ENCODE data around the gene ABHD2.
A peak's percentile ranks its signal among the peaks of the same experiment; 100 is the strongest.
"Not testable (repeated sequence)": the region's sequence is repeated elsewhere in the genome, so short reads cannot be mapped to it uniquely, and the experiment has no call there.

ABHD2 gene

DNA sequence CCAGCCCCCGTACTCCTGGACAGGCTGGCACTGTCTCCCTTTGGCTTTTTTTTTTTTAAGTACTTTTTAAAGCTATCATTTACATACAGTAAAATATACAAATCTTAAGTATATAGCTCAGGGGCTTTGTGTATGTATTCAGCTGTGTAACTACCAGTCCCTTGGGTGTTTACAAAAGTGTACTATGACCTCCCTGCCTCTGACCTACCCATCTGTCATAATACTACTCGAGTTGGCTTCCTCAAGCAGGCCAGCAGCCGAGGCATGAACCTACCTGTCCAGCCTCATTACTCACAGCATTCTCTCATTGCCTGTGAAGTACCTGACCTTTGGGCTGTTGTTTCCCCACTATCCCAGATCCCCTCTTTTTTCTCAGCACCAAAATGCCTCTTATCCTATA is 33.2 kb downstream of the ABHD2 start:
- peak; percentile 95 for DNase-seq

DNA sequence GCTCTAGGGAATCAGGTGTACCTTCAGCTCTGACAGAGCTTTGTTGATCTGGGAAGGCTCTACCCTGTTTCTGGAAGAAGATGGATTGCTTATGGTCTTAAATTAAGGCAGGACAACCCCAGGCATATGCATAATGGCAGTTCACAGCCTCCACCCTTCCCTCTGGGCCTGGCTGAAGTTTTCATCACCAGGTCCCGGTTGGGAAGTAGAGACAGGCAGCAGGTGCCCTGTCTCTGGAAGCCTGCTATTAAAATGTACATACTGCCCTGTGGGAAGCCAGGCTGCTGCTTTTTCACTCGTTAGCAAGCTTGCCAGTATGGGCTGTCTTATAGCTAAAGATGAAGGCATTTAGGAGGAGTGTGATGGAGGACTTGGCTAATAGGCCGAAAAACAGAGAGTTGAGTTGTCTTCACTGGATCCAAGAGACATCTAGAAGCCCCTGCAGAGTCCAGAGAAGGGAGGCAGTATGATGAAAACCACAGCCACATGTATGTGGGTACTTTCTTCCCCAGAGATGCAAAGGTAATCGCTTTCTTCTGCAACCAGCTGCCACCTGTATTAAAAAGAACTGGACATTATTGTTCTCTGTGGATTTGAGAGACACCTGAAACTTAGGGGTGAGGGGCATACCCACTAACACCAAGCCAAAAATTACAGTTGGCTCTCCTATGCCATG is 34.4 kb downstream of the ABHD2 start:
- DNase-seq = peak; percentile 91

DNA sequence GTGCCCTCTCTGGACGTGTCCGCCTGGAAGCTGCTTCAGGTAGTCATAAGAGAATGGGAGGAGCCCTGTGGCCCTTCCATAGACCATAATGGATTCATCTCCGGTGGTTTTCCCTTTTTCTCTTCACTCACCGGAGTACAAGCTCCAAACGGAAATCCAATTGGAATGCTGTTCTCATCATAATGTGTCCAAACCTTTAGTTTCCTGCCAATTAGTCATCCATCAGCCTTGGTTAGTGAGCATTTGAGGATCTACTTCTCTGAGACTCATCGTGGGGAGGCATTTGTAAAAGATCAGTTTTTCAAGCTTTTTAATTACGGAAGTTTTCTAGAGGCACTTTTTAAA is 34.9 kb downstream of the ABHD2 start:
- DNase-seq = no peak

DNA sequence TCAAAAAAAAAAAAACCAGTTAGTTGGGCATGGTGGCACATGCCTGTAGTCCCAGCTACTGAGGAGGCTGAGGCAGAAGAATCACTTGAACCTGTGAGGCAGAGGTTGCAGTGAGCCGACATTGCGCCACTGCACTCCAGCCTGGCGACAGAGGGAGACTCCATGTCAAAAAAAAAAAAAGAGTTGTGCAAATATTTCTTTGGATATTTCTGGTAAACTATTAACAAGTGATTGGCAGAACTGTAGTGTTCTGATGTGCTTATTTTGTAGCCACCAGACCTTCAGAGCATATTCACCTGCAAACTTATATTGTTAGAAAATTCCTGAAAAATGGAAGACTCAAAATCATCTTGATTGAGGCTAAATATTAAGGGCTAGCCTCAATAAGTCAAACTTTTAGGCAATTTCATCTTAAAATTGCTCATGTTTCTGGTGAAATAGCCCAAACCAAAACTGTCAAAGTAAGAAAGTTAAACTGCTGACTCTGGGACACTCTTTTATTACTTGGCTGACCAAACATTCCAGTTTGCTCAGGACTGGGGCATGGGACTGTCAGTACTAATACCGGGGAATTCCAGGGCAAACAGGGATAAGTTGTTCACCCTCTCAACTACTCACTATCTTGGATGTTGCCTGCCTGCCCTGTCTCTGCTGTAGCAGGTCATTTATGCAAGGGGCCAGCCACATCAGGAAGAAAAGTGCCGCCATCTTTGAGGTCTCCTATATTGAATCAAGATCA is 37.0 kb downstream of the ABHD2 start:
- DNase-seq = no peak

DNA sequence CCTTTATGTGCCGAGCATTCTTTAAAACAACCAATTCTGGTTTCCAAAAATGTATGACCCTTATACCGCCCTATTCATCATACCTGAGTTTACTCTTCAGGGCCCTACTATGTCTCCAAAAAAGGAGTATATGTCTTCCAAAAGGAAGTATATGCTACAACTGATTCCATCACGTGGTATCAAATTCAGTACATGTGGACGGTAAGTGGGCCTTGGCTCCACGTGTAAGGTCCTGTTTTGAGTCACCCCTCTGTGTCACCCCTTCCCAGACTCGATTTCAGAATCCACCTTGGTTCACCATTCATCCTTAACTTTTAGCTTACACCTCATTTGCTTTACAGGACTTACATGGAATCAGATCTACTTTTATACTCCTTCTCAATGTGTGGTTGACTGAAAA is 37.8 kb downstream of the ABHD2 start:
- no peak for DNase-seq

DNA sequence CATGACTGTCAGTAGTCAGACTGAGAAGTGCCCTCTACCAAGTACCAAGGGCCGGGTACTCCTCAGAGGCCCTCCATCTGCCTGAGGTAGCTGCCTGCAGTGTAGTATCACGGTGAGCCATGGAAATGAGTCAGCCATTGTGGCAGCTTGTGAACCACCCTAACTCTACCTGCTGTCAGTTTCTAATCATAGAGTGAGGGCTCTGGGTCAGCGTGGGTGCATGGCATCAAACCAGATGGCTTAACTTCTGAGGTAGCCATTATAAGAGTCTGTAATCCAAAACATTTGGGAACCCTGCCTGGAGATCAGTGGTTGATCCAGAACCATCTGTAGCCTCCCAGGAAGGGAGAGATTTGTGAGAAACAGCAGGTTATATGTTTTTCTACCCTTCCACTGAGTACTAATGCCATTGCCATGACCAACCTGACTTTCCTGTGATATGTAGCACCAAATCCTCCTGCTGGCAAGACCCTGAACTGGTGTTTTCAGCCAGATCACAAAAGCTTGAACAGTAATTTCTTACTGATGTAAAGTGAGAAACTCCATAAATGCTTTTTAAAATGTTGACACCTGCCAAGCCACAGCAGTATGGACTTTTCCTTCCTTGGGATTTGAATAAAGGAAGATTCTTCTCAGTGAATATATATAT is 38.9 kb downstream of the ABHD2 start:
- DNase-seq = peak; percentile 89

DNA sequence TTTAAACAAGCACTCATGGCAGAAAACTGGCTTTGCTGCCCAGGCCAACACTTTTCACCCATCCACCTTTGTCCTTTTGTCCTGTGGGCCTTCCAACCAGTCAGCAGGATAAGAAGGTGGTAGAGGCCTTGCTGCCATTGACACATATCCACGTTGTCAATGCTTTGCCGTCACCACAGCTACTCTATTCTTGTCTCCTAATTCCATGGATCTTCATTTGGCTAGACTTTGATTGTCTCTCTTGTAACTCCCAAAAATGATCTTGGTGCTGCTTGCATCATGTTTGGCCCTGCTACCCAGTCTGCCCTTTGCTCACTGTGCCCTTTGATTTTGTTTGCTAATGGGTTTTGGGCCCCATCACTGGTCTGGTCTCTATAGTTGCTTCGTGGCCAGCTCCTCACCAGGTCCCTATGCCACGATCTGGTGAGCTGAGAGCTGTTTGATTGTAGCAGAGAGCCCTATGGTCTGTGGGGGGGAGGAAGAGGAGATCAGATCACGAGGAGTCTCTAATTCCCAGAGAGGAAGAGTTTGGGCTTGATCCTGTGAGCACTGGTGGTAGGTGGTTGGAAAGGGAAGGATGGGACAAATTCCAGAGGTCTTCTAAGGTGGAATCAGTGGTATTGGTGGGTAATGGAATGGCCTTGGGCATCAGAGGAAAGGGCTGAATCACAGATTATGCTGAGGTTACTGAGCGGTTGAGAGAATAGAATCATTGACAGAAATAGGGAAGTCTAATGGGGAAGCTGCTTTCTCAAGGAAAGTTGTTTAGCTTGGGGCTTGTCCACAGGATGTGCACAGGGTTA is 40.3 kb downstream of the ABHD2 start:
- DNase-seq = no peak

DNA sequence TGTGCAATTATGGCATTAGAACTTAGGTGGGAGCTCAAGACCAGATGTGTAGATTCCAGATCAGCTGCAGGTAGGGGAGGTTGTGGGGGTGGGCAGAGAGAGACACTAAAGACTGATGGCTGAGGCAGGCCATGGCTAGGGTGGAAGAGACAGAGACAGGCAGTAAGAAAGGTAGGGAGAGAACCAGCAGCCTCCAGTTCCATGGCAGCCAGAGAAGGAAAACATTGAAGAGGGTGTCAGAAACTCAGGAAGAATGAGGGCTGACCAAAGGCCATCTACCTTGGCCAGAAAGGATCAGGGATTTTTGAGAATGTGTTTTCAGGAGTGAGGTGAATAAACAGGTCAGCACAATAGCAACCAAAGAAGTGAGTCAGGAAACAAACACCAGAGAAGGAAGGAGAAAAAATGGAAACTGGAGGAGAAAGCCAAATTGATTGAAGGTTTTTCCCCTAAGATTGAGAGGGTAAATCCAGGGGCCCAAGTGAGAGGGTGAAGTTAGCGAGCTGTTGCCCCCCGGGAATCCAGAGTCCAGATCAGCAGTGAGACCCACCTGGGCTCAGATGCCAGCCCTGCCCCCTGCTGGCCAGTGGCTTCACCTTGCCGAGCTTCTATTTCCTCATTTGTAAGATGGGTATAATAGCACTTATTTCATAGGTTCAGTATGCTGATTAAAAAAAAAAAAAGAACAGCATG is 41.0 kb downstream of the ABHD2 start:
- peak; percentile 39 for DNase-seq

DNA sequence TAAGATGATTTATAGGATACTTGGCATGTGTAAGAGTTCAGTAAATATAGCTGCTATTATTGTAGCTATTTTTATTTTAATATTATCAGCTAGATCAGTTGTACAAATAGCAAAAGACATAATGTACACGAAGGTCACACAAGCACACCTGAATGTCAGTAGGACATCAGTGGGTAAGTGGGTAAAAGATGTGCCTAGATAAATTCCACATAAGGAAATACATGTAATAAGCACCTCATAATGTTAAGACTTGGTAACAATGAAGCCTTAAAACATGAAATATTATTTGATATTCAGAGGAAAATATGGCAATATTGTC is 41.5 kb downstream of the ABHD2 start:
- DNase-seq = no peak

DNA sequence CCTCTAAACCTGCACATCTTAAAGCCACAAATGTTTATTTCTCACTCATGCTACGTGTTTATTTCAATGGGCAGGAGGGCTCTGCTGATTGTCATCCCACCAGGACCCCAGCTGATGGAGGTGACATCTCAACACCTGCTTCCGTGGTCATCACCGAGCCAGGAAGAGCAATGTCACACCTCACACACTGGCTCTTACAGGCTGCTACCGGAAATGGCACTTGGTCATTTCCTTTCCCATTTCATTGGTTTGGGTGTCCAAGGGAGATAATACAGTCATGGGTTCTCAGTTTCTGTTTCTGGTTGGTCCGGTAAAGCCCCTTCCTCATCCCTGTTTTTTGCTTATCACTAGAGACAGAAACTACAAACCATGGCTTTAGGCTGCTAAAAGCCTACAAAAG is 41.9 kb downstream of the ABHD2 start:
- no peak for DNase-seq

DNA sequence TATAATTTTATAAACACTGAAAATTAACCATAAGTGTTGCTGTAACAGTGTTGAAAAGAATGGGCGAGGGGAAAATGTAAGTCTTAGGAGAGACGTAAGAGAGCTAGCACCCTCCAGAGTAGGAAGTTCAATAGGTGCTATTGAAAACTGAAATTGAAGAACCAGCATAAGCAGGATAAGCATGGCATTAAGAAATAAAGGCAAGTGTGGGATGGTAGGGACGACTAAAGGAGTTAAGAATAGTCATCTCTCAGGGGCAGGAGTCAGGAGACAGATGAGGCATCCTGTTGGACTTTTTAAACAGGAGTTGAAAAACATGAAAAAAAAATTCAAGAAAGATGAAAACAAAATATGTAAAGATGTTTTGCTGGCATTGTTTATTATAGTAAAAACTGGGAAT is 43.5 kb downstream of the ABHD2 start:
- DNase-seq = no peak

DNA sequence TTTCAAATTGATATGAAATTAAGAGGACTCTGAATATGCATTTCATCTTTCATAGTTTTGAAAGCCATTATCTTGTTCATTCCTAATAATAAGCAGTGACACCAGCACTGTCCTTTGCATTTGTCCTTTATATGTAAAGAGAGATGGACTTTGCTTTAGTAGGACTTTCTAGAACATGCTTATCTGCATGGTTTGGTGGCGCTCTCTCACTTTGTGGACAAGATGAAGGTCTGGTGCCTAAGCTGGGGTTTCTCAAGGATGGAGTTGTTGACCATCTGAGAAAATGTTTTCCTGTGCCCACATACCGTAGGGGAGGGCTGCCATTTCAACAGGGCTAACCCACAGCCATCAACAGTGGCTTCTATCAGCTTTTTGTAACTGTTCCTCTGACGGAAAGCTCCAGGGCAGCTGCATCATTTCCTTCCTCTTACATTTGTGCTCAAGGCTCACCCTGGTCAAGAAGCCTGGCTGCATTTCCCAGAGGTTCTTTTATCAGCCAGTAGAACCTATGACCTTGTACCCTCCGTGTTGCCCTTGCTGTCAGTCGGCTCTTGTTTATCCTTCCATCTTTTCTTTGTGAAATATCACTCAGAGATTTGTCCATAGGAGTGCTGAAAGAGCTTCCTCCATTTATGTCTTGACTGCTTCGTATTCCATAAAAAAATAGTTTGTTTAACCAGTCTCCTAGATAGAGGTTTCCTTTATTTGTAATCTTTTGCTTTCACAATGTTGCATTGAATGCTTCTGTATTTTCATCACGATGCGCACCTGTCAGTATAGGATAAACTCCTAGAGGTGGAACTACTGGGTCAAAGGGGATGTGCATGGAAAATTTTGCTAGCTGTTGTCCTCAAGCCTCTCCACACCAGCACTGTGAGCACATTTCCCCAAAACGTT is 44.6 kb downstream of the ABHD2 start:
- DNase-seq = peak; percentile 43

DNA sequence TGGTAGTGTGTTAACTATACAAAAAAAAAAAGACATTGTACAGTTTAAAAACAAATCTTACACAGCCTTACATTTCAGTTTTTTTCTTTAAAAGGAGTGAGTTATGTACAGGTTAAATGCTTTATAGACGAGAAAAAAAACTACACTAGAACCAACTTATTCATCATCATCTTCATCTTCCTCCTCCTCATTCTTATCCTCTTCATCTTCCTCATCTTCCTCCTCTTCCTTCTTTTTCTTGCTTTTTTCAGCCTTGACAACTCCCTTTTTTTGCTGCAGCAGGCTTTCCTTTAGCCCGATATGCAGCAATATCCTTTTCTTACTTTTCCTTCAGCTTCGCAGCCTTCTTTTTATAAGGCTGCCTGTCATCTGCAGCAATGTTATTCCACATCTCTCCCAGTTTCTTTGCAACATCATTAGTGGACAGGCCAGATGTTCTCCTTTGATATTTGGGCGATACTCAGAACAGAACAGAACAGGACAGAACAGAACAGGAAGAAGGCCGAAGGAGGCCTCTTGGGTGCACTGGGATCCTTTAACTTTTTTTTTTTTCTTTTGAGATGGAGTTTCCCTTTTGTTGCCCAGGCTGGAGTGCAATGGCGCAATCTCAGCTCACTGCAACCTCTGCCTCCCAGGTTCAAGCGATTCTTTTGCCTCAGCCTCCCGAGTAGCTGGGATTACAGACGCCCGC is 47.3 kb downstream of the ABHD2 start:
- DNase-seq = not testable (repeated sequence)

DNA sequence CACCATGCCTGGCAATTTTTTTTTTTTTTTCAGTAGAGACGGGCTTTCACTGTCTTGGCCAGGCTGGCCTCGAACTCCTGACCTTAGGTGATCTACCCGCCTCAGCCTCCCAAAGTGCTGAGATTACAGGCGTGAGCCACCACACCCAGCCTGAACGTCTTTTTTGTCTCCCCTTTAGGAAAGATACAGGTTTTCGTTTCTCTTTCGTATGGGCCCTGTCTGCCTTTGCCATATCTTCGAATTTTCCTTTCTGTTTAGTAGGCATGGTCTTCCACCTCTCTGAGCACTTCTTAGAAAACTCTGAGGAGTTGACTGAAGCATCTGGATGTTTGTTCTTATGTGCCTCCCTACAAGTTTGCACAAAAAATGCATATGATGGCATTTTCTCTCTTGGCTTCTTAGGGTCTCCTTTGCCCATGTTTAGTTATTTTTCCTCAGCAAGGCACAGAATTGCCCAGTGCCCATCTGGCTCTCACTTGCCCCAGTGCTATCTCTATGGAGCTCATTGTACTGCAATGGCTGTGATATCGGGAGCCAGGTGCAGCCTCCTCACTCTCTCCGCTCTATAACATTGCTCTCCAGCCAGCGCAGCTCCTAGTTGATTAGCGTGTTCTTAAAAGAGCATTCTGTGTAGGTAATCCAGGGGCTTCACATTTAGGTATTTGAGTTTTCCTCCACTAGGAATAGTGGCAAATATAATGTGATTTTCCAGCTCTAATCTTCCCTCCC is 48.0 kb downstream of the ABHD2 start:
- DNase-seq = no peak

DNA sequence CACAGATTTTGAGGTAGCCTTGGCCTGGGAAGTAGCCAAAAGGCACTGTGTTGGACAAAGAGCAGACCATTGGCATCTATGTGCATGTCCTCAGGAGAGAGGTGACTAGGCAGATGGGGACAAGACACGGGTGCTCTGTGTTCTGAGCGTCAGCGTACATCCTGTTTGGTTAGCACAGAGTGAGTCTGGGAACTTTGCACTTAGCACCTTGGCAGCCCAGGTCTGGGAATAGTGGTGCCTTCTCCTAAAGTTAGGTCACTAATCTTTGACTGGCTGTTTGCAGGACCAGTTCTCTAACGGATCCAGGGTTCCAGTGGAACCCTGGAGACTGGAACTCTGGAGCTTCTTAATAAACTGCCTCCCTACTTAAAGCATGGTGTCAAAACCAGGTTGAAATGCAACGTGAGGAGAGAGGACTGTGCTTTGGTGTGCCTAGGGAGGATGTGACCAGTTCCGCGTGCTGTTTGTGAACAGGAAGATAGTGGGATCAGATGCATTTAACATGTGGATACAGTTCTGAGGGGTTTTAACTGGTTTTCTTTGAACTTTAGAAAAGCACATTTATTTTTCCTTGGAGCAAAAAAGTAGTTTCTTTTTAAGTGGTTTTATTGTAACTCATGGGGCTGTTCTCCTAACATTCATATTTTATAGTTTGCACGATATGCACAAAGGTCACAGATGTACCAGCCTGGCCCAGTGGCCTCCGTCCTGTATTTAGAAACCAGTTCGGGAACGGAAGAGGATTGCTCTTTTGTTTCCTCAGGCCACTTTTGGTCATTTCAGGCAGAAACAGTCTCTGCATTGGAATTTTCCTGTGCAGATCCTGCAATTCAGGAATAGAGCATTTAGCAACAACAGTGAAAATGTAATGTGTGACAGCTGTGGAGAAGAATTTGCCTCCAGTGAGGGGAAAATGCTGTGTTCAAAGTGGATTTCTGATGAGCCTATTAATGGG is 48.8 kb downstream of the ABHD2 start:
- no peak for DNase-seq

DNA sequence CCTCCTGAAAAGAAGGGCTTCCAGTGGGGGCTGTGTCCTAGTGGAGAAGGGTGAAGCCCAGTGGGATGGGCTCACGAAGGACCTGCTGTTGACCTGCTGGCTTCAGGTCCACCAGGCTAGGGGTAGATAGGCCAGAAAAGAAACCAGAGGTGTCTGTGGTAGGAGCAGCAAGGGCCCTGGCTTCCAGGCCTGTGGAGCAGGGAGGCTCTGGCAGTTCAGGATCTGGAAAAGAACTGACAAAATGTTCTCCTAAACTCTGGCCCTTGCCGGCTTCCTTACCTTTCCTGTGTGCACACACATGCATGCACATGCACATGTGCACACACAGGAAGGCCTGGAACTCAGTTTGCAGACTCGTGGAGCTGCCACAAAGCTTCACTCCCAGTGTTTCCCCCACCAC is 49.7 kb downstream of the ABHD2 start:
- DNase-seq = no peak

DNA sequence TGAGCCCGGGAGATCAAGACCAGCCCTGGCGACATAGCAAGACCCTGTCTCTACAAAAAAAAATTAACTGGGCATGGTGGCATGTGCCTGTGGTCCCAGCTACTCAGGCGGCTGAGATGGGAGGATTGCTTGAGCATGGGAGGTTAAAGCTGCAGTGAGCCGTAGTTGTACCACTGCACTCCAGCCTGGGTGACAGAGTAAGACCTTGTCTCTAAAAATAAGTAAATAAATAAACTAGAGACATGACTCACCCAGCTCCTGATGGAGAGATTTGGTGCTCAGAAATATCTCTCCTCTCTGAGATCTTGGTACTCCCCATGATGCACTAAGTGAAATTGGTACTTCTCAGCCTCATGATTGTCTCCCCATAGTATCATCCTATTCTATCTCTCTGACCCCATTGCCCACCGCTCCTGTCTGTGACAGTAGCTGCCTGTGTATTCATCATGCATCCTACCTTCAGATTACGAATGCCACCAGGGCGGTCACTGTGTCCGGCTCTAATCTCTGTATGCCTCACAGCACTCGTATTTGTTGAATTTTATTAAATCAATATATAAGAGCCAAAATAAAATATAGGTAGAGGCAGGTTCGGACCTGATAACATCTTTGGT is 50.9 kb downstream of the ABHD2 start:
- DNase-seq = no peak

DNA sequence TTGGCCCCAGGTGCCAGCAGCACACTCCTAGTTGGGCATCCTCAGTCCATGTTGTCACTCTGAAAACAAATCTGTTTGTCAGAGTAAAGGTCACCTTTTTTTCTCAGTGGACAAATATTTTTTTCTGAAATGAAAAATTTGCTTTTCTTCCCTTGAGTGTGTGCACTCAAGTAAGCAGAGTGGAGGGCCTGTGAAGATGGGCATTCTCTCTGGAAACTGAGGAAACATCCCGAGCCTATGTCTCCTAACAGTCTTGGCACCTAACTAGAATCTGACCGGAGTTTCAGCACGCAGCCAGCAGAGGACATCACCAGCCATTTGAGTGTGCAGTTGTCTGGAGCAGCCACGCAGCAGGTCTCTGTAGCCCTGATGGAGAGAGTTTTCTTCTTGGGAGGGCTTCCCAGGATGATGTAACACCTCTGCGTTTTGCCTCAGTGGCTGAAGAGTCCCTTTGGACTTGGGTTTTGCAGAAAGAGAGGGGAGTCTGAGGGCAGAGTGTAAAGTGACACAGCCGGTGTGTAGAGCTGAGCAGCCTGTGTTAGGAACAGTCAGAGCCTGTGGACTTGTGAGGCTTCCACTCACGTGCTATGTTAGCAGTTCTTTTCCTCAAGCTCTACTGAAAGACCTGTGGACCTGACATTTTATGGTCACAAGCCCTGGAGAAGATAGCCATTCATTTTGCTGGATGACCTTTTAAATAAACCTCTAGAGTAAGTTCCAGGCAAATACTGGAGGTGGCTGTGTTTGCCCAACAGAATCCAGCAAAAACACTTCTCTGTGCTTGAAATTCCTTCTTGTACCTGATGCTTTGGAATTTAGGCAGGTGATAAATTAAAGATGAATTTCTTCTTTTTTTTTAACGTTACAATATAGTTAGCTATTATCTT is 51.6 kb downstream of the ABHD2 start:
- DNase-seq = peak; percentile 34
